ENCODE data around the gene CBX2.

DNA sequence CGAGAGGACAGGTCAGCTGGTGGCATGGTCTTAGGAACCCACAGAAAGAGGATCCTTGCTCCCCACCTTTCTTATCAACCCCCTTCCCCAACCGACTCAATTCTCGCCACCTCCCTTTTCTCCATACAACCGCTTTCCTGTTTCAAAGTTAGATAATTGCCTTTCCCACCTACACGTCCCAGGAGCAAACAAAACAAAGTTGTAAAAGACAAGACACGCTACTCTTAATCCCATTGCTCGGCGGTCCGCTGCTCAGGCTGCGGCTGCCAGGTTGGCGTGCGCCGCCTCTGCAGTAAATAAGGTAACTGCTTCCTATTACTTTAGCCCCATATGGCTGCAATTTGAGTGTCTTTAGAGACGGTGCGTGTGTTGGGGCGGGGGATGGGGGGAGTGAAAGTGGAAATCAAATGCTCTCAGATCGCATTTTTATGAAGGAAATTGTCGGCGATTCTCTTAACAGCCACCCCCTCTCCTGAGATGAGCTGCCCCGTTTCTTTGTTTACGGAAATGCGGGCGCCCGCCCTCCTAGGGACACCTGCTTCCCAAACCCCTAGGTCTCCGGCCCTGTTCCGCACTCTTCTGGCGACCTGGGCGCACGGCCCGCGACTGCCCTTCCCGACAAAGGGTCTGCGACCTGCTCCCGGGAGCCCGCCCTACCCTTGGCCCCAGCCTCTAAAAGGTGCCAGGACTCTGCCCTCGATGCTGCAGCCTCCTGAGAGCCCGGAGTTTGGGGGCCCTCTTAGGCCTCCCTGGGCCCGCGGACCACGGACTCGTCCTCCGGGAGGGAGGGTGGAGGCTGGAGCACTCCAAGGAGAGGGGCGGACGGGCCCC is 22.6 kb downstream of the CBX2 start:
- TF ChIP-seq, protein P1, sequence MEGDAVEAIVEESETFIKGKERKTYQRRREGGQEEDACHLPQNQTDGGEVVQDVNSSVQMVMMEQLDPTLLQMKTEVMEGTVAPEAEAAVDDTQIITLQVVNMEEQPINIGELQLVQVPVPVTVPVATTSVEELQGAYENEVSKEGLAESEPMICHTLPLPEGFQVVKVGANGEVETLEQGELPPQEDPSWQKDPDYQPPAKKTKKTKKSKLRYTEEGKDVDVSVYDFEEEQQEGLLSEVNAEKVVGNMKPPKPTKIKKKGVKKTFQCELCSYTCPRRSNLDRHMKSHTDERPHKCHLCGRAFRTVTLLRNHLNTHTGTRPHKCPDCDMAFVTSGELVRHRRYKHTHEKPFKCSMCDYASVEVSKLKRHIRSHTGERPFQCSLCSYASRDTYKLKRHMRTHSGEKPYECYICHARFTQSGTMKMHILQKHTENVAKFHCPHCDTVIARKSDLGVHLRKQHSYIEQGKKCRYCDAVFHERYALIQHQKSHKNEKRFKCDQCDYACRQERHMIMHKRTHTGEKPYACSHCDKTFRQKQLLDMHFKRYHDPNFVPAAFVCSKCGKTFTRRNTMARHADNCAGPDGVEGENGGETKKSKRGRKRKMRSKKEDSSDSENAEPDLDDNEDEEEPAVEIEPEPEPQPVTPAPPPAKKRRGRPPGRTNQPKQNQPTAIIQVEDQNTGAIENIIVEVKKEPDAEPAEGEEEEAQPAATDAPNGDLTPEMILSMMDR (IDR thresholded peaks at IDR 0.05), result no peak
- TF ChIP-seq SMC3 (IDR thresholded peaks at IDR 0.05) (no peak), RCOR1 (IDR thresholded peaks at IDR 0.05; ENCODE audit: low read depth, low read length) (no peak), BHLHE40 (IDR thresholded peaks at IDR 0.05; ENCODE audit: low read depth, low read length) (no peak), ZNF302 (CRISPR knock-in tag; IDR thresholded peaks at IDR 0.05) (no peak), MYC (IDR thresholded peaks at IDR 0.05; ENCODE audit: borderline replicate concordance, low read length) (no peak), JUNB (IDR thresholded peaks at IDR 0.05) (no peak), ESRRA (IDR thresholded peaks at IDR 0.05; ENCODE audit: borderline replicate concordance, low read length) (no peak)
- TF ChIP-seq, protein P2, sequence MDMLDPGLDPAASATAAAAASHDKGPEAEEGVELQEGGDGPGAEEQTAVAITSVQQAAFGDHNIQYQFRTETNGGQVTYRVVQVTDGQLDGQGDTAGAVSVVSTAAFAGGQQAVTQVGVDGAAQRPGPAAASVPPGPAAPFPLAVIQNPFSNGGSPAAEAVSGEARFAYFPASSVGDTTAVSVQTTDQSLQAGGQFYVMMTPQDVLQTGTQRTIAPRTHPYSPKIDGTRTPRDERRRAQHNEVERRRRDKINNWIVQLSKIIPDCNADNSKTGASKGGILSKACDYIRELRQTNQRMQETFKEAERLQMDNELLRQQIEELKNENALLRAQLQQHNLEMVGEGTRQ (IDR thresholded peaks at IDR 0.05), result no peak
- TF ChIP-seq, protein P3, sequence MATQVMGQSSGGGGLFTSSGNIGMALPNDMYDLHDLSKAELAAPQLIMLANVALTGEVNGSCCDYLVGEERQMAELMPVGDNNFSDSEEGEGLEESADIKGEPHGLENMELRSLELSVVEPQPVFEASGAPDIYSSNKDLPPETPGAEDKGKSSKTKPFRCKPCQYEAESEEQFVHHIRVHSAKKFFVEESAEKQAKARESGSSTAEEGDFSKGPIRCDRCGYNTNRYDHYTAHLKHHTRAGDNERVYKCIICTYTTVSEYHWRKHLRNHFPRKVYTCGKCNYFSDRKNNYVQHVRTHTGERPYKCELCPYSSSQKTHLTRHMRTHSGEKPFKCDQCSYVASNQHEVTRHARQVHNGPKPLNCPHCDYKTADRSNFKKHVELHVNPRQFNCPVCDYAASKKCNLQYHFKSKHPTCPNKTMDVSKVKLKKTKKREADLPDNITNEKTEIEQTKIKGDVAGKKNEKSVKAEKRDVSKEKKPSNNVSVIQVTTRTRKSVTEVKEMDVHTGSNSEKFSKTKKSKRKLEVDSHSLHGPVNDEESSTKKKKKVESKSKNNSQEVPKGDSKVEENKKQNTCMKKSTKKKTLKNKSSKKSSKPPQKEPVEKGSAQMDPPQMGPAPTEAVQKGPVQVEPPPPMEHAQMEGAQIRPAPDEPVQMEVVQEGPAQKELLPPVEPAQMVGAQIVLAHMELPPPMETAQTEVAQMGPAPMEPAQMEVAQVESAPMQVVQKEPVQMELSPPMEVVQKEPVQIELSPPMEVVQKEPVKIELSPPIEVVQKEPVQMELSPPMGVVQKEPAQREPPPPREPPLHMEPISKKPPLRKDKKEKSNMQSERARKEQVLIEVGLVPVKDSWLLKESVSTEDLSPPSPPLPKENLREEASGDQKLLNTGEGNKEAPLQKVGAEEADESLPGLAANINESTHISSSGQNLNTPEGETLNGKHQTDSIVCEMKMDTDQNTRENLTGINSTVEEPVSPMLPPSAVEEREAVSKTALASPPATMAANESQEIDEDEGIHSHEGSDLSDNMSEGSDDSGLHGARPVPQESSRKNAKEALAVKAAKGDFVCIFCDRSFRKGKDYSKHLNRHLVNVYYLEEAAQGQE (IDR thresholded peaks at IDR 0.05), result no peak
